ENCODE measurements around the gene ERAL1.

- TF ChIP-seq YY1 (IDR thresholded peaks at IDR 0.05; ENCODE audit: insufficient read depth, insufficient read length) (no peak), ZNF274 (IDR thresholded peaks at IDR 0.05; ENCODE audit: low read depth, low read length) (no peak), SUZ12 (IDR thresholded peaks at IDR 0.05; ENCODE audit: extremely low read depth, insufficient read depth, insufficient read length) (no peak)
Measured at GRCh38 chr17:28862561-28862960, 7.7 kb downstream of the ERAL1 start.

All from NT2/D1 (cell line).